Activated CD8-positive, alpha-beta T cell treated with anti-CD3 and anti-CD28 coated beads, Interleukin-2, amount 10 ng/mL, durations not matched to agents 7 days and 5 days (primary cell): Measurements from ENCODE around the gene NRN1L. TPM values are rescaled to one million over a fixed set of nuclear protein-coding genes. Genes with fewer than 3 reads are reported as not detected.
"Not testable (repeated sequence)": the region's sequence is repeated elsewhere in the genome, so short reads cannot be mapped to it uniquely, and the experiment has no call there.

ENCODE experiments used
- ATAC-seq: fragments of 150-1000 bp; cut with Tn5 transposase; one replicate; pipeline ENCODE4 v1.10.0; 2021; ENCODE audit warnings: moderate library complexity
- CTCF ChIA-PET: fragments of 350-600 bp; sonication (Branson Sonifier 250); formaldehyde crosslinking; loops from one replicate; lab custom pipeline; 2021; ENCODE audit warnings: antibody characterized with exemption; lab: Charles Lee
- POLR2A ChIA-PET: fragments of 350-600 bp; sonication (Branson Sonifier 250); formaldehyde crosslinking; loops from one replicate; lab custom pipeline; 2021; ENCODE audit warnings: antibody characterized with exemption; lab: Charles Lee
- DNase-seq: peaks from one replicate; pipeline ENCODE4 v3.0.0-alpha.2; 2020
- H3K27ac Mint-ChIP-seq: one replicate; pipeline ENCODE4 v1.8.0; 2021; ENCODE audit warnings: mild to moderate bottlenecking, mixed read lengths
- H3K27me3 Mint-ChIP-seq: one replicate; pipeline ENCODE4 v1.8.0; 2021; ENCODE audit warnings: low read depth, mixed read lengths
- H3K36me3 Mint-ChIP-seq: one replicate; pipeline ENCODE4 v1.8.0; 2021; ENCODE audit warnings: low read depth, mixed read lengths
- H3K4me1 Mint-ChIP-seq: one replicate; pipeline ENCODE4 v1.8.0; 2021; ENCODE audit warnings: low read depth, mixed read lengths
- H3K4me3 Mint-ChIP-seq: one replicate; pipeline ENCODE4 v1.8.0; 2021; ENCODE audit warnings: mild to moderate bottlenecking, mixed read lengths
- H3K9me3 Mint-ChIP-seq: one replicate; pipeline ENCODE4 v1.8.0; 2022; ENCODE audit warnings: mixed read lengths; ENCODE audit not compliant: insufficient read depth
- total RNA-seq, 2 experiments: library from RNA; stranded (reverse); gene quantifications; one replicate each; pipeline ENCODE4 v1.2.3, GENCODE V29; 2021

The NRN1L gene
- total RNA-seq, 2 experiments from 2014 or later = 1.2 to 1.4 TPM

- ChIA-PET POLR2A (interaction anchor here (1.0 kb wide), 1 partner anchor 56 kb away, joined by 3 read pairs; the partner anchor contains the start of gene TSNAXIP1), CTCF (interaction anchor here (0.8 to 3.4 kb wide), 6 partner anchors 8 to 342 kb away, joined by 3 to 19 read pairs (median 6); partner anchors contain the start of gene EDC4)
- H3K27me3 Mint-ChIP-seq = no peaks in the 10 kb centered on the region
- H3K36me3 Mint-ChIP-seq = peaks cover 19% of the 10 kb centered on the region
- DNase-seq (no peak), ATAC-seq (no peak)
- no peak overlapping the region for H3K27ac Mint-ChIP-seq
- H3K4me1 Mint-ChIP-seq = peaks cover 6% of the 10 kb centered on the region
- no peaks in the 10 kb centered on the region for H3K9me3 Mint-ChIP-seq
- no peak overlapping the region for H3K4me3 Mint-ChIP-seq
Measured at GRCh38 chr16:67862623-67863583, 21.8 kb upstream of the NRN1L start.

DNA sequence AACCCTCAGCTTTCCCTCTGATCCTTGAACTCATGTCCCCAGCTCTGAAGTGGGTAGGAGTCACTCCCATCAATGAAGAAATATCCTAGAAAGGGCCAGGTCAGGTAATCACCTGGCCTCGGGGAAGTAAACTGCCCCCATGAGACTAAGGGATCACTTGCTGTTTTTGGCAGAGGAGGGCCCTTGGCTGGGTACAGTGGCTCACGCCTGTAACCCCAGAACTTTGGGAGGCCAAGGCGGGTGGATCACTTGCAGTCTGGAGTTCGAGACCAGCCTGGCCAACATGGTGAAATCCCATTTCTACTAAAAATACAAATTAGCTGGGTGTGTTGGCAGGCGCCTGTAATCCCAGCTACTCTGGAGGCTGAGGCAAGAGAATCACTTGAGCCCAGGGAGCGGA, 20.6 kb upstream of the NRN1L start:
- H3K27ac Mint-ChIP-seq, H3K4me1 Mint-ChIP-seq, DNase-seq, H3K4me3 Mint-ChIP-seq, H3K27me3 Mint-ChIP-seq, ATAC-seq, H3K9me3 Mint-ChIP-seq, POLR2A ChIA-PET: not testable (repeated sequence)
- CTCF ChIA-PET = interaction anchor here (1.1 to 3.4 kb wide), 5 partner anchors 11 to 343 kb away, joined by 3 to 19 read pairs (median 7); no protein-coding TSS in a partner anchor
- peaks cover 22% of the 10 kb centered on the region for H3K36me3 Mint-ChIP-seq

DNA sequence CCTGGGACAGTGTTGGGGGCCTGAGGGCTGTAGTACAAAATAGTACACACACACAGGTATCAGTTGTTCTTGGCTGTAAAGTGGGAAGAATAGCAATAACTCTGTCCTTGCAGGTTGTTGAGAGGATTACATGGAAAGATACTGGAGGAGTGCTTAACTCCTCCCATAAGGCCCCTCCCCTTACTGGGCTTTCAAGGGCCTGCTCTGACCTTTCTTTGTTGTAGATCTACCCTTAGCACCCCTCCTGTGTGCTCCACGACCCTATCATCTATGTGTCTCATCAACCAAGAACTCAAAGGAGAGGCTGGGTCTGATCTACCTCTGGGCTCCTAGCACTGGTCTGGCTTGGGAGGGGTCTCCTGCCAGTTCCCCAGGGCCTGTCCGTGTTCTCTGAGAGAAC, 20.1 kb upstream of the NRN1L start:
- H3K27ac Mint-ChIP-seq = no peak overlapping the region
- DNase-seq (no peak), ATAC-seq (no peak)
- no peak overlapping the region for H3K4me3 Mint-ChIP-seq
- no peaks in the 10 kb centered on the region for H3K9me3 Mint-ChIP-seq
- H3K27me3 Mint-ChIP-seq = no peaks in the 10 kb centered on the region
- H3K36me3 Mint-ChIP-seq = peaks cover 22% of the 10 kb centered on the region
- peaks cover 2% of the 10 kb centered on the region for H3K4me1 Mint-ChIP-seq
- ChIA-PET CTCF (interaction anchor here (1.0 to 2.1 kb wide), 5 partner anchors 11 to 344 kb away, joined by 3 to 37 read pairs (median 5); no protein-coding TSS in a partner anchor), POLR2A (no interaction called here)

DNA sequence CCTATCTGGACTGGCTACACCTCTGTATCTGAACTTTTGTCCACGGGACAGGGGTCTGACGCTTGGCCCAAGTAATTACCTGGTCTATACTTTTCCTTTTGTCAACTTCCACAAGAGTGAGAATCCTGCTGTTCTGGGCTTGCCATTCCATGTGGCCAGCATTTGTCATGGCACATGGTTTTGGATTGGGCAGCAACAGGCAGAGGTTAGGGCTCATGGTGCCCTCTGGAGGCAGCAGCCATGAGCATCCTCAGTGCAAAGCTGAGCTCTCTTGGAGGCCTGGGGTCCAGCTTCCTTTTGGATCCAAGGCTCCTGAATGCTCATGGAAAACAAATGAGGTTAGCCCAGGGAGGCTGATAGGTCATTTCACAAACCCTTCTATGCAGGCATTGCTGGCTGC, 19.4 kb upstream of the NRN1L start:
- POLR2A ChIA-PET = interaction anchor here (0.6 kb wide), 1 partner anchor 85 kb away, joined by 3 read pairs; no protein-coding TSS in a partner anchor
- DNase-seq = peak; percentile 36

DNA sequence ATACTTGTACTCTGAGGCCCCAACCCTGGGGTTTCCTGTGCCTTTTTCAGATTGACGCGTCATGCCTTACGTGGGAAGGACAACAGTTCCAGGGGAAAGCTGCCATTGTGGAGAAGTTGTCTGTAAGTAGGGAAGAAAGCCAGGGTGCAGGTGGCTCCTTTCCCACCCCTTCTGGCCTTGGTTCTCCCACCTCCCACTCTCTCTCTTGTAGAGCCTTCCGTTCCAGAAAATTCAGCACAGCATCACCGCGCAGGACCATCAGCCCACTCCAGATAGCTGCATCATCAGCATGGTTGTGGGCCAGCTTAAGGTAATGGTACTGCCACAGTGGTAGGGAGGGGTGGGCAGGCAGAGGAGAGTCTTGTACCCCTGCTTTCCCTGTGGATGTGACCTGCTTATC, 16.4 kb upstream of the NRN1L start:
- DNase-seq = no peak
- ATAC-seq = no peak
- Mint-ChIP-seq H3K27ac (no peak overlapping the region), H3K4me3 (no peak overlapping the region), H3K9me3 (no peaks in the 10 kb centered on the region), H3K36me3 (peaks cover 32% of the 10 kb centered on the region), H3K4me1 (peaks cover 7% of the 10 kb centered on the region), H3K27me3 (no peaks in the 10 kb centered on the region)
- POLR2A ChIA-PET = no interaction called here
- CTCF ChIA-PET = interaction anchor here (1.7 kb wide), 1 partner anchor 22 kb away, joined by 4 read pairs; no protein-coding TSS in a partner anchor

More for the DNA sequence above, 19.4 kb upstream of the NRN1L start:
- H3K4me1 Mint-ChIP-seq = peaks cover 2% of the 10 kb centered on the region
- no peaks in the 10 kb centered on the region for H3K27me3 Mint-ChIP-seq
- ATAC-seq = peak; percentile 67
- CTCF ChIA-PET = interaction anchor here (0.8 to 2.1 kb wide), 8 partner anchors 12 to 344 kb away, joined by 3 to 37 read pairs (median 4); no protein-coding TSS in a partner anchor
- no peak overlapping the region for H3K4me3 Mint-ChIP-seq
- H3K36me3 Mint-ChIP-seq = peaks cover 24% of the 10 kb centered on the region
- no peak overlapping the region for H3K27ac Mint-ChIP-seq
- no peaks in the 10 kb centered on the region for H3K9me3 Mint-ChIP-seq

DNA sequence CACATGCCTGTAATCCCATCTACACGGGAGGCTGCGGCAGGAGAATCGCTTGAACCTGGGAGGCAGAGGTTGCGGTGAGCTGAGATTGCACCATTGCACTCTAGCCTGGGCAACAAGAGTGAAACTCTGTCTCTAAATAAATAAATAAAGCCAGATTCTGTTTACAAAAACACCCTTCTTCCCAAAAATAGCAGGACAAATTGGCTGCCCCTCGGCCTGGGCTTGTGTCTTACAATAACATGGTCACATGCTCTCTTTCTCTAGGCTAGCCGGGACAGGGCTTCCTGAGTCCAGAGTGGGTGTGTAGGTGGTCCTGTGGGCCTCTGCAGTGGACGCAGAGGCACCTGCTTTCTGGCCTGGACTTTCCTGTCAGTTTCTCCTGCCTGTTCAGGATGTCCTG, 15.0 kb upstream of the NRN1L start:
- no peak overlapping the region for H3K27ac Mint-ChIP-seq
- H3K4me3 Mint-ChIP-seq = no peak overlapping the region
- H3K36me3 Mint-ChIP-seq = peaks cover 32% of the 10 kb centered on the region
- no peaks in the 10 kb centered on the region for H3K27me3 Mint-ChIP-seq
- ChIA-PET POLR2A (no interaction called here), CTCF (interaction anchor here (1.0 to 1.4 kb wide), 2 partner anchors 8 to 14 kb away, joined by 3 read pairs; no protein-coding TSS in a partner anchor)
- ATAC-seq = no peak
- no peaks in the 10 kb centered on the region for H3K9me3 Mint-ChIP-seq
- no peak for DNase-seq
- H3K4me1 Mint-ChIP-seq = peaks cover 16% of the 10 kb centered on the region

DNA sequence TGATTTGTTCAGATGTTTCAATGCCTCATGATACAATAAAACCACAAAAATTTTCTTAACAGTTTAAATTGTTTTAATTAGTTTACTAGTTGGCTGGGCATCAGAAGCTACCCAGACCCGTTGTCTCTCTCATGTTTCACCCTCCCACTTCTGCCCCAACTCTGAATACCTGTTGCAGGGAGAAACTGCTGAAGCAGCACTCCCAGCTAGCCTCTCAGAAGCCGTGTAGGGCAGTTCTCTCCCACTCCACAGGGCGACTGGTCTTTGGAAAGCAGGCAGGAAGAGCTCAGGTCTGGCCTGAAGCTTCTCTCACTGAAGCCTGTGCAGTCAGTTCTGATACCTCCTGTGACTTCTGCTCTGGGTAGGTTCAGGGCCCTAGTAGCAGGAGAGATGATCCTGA, 13.4 kb upstream of the NRN1L start:
- no peak overlapping the region for H3K4me3 Mint-ChIP-seq
- ATAC-seq (no peak), DNase-seq (no peak)
- H3K27me3 Mint-ChIP-seq = no peaks in the 10 kb centered on the region
- CTCF ChIA-PET = interaction anchor here (0.9 to 1.0 kb wide), 4 partner anchors 12 to 198 kb away, joined by 3 to 5 read pairs (median 3); no protein-coding TSS in a partner anchor
- no peaks in the 10 kb centered on the region for H3K9me3 Mint-ChIP-seq
- POLR2A ChIA-PET = interaction anchor here (1.1 kb wide), 1 partner anchor 38 kb away, joined by 3 read pairs; no protein-coding TSS in a partner anchor
- H3K4me1 Mint-ChIP-seq = peaks cover 31% of the 10 kb centered on the region
- peaks cover 30% of the 10 kb centered on the region for H3K36me3 Mint-ChIP-seq
- peak overlapping the region; percentile 14 for H3K27ac Mint-ChIP-seq

DNA sequence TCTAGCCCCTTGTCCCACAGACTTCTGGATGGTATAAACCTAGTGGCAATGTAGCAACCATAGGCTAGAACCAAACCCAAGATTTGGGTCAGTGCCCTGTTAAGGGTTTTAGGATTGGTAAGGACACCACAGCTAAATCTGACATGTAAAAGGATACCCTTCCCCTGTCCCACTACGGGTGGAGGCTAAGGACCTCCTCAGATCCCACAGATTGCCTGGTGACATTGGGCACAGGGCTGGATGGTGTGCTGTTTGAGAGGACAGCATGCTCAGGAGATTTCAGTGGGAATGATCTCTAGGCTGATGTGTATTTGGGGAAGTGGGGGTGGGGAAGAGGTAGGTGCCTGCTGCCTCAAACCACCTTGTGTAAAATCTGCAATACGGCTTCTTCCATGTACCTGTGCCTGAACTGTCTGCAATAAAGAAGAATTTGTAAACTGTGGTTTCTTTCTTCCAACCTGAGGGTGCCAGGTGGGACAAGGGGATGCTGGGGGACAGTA, 12.5 kb upstream of the NRN1L start:
- H3K27ac Mint-ChIP-seq = peak overlapping the region; percentile 92
- POLR2A ChIA-PET = no interaction called here
- H3K36me3 Mint-ChIP-seq = peaks cover 30% of the 10 kb centered on the region
- CTCF ChIA-PET = interaction anchor here (0.9 kb wide), 2 partner anchors 11 to 56 kb away, joined by 3 to 5 read pairs; no protein-coding TSS in a partner anchor
- ATAC-seq (no peak), DNase-seq (no peak)
- H3K9me3 Mint-ChIP-seq = no peaks in the 10 kb centered on the region
- peaks cover 31% of the 10 kb centered on the region for H3K4me1 Mint-ChIP-seq
- H3K27me3 Mint-ChIP-seq = no peaks in the 10 kb centered on the region
- peak overlapping the region; percentile 89 for H3K4me3 Mint-ChIP-seq

DNA sequence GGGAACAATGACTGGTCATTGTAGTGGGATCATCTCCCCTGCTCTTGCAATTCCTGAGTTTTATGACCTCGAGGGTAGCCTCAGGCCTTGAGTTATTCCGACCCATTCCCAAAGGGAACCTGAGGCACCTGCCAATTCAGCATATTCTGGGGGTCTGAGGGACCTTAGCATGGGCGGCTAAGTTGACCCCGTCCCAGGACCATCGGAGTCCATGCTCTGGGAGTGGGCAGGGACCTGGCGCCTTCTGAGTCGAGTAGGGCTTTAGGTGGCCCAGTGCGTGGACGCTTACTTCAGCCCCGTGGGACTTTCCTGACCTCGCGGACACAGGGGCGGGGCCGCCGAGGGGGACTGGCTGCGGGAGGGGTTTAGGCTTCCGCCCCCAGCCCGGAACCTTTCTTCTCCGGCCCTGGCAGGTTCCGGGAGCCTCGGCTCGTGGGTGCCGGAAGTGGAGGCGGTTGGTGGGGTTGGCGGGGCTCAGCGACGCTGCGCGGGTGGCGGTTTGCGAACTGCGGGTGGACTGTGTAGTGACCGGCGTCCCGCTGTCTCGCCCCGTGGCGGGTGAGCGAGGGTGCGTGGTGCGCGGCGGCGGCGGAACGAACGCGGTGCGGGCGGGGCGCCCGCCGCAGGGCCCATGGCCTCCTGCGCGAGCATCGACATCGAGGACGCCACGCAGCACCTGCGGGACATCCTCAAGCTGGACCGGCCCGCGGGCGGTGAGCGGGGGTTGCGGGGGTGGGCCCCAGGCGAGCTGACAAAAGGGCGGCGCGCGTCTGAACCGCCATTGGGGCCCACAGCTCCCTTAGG, 11.9 kb upstream of the NRN1L start, which contains the start of gene EDC4:
EDC4 (plus strand) TSS at position 422 of the 804 bp plus-strand sequence; CDS start at position 632, 210 bp downstream.
- peaks cover 31% of the 10 kb centered on the region for H3K4me1 Mint-ChIP-seq
- ATAC-seq (peak; percentile 91), DNase-seq (peak; percentile 88)
- no peaks in the 10 kb centered on the region for H3K9me3 Mint-ChIP-seq
- H3K36me3 Mint-ChIP-seq = peaks cover 36% of the 10 kb centered on the region
- H3K4me3 Mint-ChIP-seq = peak within 1 kb of the TSS; percentile 89
- no peaks in the 10 kb centered on the region for H3K27me3 Mint-ChIP-seq
- ChIA-PET POLR2A (interaction anchor here (0.5 to 2.1 kb wide), 6 partner anchors 9 to 212 kb away, joined by 3 to 13 read pairs (median 4); partner anchors contain the start of genes PSMB10, RANBP10 and TSNAXIP1), CTCF (interaction anchor here (0.7 to 3.1 kb wide), 11 partner anchors 9 to 352 kb away, joined by 3 to 28 read pairs (median 4); partner anchors contain the start of genes NRN1L and NUTF2)
- H3K27ac Mint-ChIP-seq = peak within 1 kb of the TSS; percentile 92

DNA sequence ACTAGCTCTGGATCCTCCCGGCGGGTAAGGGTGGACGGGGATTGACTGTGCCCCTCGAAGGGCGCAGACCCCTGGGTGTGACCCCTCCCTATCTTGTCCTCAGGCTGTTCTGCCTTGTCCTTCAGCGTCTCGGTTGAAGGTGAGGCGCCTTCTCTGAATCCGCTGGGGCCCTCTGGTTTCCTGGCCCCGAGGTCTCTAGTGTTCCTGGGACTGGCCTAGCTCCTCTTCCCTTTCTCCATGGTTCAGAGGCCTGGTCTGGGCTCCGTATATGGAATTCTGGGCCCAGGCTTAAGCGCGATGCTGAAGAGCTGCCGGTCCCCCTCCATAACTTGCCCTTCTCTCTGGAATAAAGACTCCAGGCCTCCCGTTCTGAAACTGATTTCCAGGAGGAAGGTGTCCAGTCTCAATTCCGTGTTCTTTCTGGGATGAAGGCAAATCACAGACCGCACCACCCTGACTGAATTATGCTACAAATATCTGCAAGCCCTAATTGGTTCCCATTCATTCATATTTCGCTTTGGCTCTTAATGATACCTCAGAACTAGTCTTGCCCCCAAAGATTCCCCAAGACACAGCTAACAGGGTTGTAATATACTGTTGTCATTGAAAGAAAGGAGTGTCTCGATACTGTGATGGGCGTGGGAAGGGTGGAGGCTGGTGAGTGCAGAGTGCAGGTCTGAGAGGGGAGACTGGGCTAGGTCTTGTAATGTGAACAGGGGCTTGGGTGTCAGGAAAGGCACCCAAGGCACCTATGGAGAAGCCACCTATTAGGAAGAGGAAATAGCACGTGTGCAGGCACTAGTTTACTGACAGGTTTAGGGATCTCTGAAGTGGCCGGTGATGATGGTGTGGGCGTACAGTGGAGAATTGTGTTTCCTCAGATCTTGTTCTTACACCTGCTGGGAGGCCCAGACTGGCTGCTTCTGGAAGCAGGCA, 11.0 kb upstream of the NRN1L start:
- ATAC-seq = no peak
- peaks cover 39% of the 10 kb centered on the region for H3K36me3 Mint-ChIP-seq
- CTCF ChIA-PET = interaction anchor here (0.7 to 3.1 kb wide), 12 partner anchors 8 to 353 kb away, joined by 3 to 28 read pairs (median 4); partner anchors contain the start of genes NRN1L and NUTF2
- peak overlapping the region; percentile 89 for H3K4me3 Mint-ChIP-seq
- DNase-seq = no peak
- peaks cover 31% of the 10 kb centered on the region for H3K4me1 Mint-ChIP-seq
- H3K9me3 Mint-ChIP-seq = no peaks in the 10 kb centered on the region
- peak overlapping the region; percentile 92 for H3K27ac Mint-ChIP-seq
- POLR2A ChIA-PET = interaction anchor here (0.5 to 2.1 kb wide), 7 partner anchors 8 to 211 kb away, joined by 3 to 13 read pairs (median 3); partner anchors contain the start of genes PSMB10, RANBP10 and TSNAXIP1
- no peaks in the 10 kb centered on the region for H3K27me3 Mint-ChIP-seq
